Kidney (tissue), 14 donors: ENCODE data around the gene FLRT2. TPM values are rescaled to one million over a fixed set of nuclear protein-coding genes. Genes with fewer than 3 reads are reported as not detected.

Experiments
- DNase-seq, 5 donors: peaks; one replicate each; pipeline ENCODE4 v3.0.0-alpha.2; 2013 to 2020
- FAIRE-seq: peaks from 2 replicates; lab custom pipeline; 2012; peaks lifted over from hg19 to GRCh38; lab: Jason Lieb, UNC
- H3K27ac ChIP-seq, 2 donors: one replicate each; pipeline ENCODE4 v1.7.0; 2013; ENCODE audit warnings: low read depth in 2 of 2, low read length in 2 of 2, inconsistent platforms in 1 of 2
- H3K27me3 ChIP-seq: one replicate; pipeline ENCODE4 v1.7.1; 2013; ENCODE audit warnings: low read length, inconsistent platforms; ENCODE audit not compliant: control insufficient read depth, insufficient read depth
- H3K36me3 ChIP-seq, 3 donors: one replicate each; pipeline versions ENCODE4 v1.7.0 to v1.7.1; 2013; ENCODE audit warnings: low read length in 3 of 3, control low read depth in 1 of 3, inconsistent platforms in 1 of 3; ENCODE audit not compliant: insufficient read depth in 3 of 3, control insufficient read depth in 2 of 3
- H3K4me1 ChIP-seq, 3 donors: one replicate each; pipeline versions ENCODE4 v1.7.0 to v1.7.1; 2013; ENCODE audit warnings: low read length in 3 of 3, inconsistent platforms in 1 of 3, low read depth in 1 of 3; ENCODE audit not compliant: control insufficient read depth in 2 of 3, insufficient read depth in 2 of 3
- H3K4me3 ChIP-seq, 3 donors: one replicate each; pipeline versions ENCODE4 v1.7.0 to v1.8.1; 2013; ENCODE audit warnings: low read length in 3 of 3, control low read depth in 1 of 3, inconsistent platforms in 1 of 3
- H3K9ac ChIP-seq, 3 donors: one replicate each; pipeline versions ENCODE4 v1.7.0 to v1.7.1; 2013; ENCODE audit warnings: low read length in 3 of 3, control low read depth in 1 of 3, inconsistent platforms in 1 of 3
- H3K9me3 ChIP-seq, 3 donors: one replicate each; pipeline versions ENCODE4 v1.7.0 to v1.7.1; 2013; ENCODE audit warnings: low read length in 3 of 3, control low read depth in 1 of 3, inconsistent platforms in 1 of 3; ENCODE audit not compliant: control insufficient read depth in 2 of 3, insufficient read depth in 1 of 3
- intact Hi-C: fragments of 100-400 bp; cut with DNase I; formaldehyde crosslinking; loops from one replicate; pipeline ENCODE4 v1.11.1; 2022
- polyA plus RNA-seq: library from polyadenylated mRNA; stranded (reverse); fragments of 350-450 nt; fragmentation: Illumina TruSeq; extraction: RNeasy Lipid Tissue Mini Kit (QIAGEN cat#74804); gene quantifications from one replicate; pipeline ENCODE4 v1.2.3, GENCODE V29; 2014; ENCODE audit warnings: low read depth, low replicate concordance; ENCODE audit not compliant: insufficient read depth
- total RNA-seq: library from RNA; stranded (reverse); fragmentation: NEBNext Ultra II Directional; extraction: Animal tissue kit (Norgen Biotek cat#: 25700); gene quantifications from one replicate; pipeline ENCODE4 v1.2.1, GENCODE V29; 2021
- TF ChIP-seq, protein P1 (sequence below): IDR thresholded peaks from 3 replicates; pipeline ENCODE4 v1.5.1; 2012; ENCODE audit warnings: mild to moderate bottlenecking, moderate library complexity, borderline replicate concordance; ENCODE audit not compliant: insufficient read depth; ENCODE audit errors: extremely low read depth
- donor health status: control.
- donor health status: control.
- donor health status: control.
- donor health status: control.
- donor health status: control.
- donor health status: DM: yes; HTN: yes; CAD: no.
- donor health status: Normal renal cell carcinoma (clear cell type).

Gene FLRT2
- total and polyA plus RNA-seq, 2 donors from 2014 or later, result 1.2 to 16.6 TPM

GRCh38 chr14:85535321-85535720 lies 5.4 kb downstream of the FLRT2 start:
- peaks cover 2% of the 10 kb centered on the region for H3K27me3 ChIP-seq
- intact Hi-C loops, result no loop called here
- FAIRE-seq (no peak), DNase-seq (peak in 1 of 5 donors; percentile 32)
- no peaks in the 10 kb centered on the region for H3K9me3 ChIP-seq
- H3K4me1 ChIP-seq, result peaks cover 0 to 12% (median 2%) of the 10 kb centered on the region in 3 donors
- H3K9ac ChIP-seq, result peak overlapping the region in 1 of 3 donors; percentile 96
- H3K4me3 ChIP-seq, result peak overlapping the region; percentile 16 to 97 (median 43)
- no peaks in the 10 kb centered on the region for H3K36me3 ChIP-seq
- no peak overlapping the region for H3K27ac ChIP-seq
- TF ChIP-seq, protein P1, sequence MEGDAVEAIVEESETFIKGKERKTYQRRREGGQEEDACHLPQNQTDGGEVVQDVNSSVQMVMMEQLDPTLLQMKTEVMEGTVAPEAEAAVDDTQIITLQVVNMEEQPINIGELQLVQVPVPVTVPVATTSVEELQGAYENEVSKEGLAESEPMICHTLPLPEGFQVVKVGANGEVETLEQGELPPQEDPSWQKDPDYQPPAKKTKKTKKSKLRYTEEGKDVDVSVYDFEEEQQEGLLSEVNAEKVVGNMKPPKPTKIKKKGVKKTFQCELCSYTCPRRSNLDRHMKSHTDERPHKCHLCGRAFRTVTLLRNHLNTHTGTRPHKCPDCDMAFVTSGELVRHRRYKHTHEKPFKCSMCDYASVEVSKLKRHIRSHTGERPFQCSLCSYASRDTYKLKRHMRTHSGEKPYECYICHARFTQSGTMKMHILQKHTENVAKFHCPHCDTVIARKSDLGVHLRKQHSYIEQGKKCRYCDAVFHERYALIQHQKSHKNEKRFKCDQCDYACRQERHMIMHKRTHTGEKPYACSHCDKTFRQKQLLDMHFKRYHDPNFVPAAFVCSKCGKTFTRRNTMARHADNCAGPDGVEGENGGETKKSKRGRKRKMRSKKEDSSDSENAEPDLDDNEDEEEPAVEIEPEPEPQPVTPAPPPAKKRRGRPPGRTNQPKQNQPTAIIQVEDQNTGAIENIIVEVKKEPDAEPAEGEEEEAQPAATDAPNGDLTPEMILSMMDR, result no peak

DNA sequence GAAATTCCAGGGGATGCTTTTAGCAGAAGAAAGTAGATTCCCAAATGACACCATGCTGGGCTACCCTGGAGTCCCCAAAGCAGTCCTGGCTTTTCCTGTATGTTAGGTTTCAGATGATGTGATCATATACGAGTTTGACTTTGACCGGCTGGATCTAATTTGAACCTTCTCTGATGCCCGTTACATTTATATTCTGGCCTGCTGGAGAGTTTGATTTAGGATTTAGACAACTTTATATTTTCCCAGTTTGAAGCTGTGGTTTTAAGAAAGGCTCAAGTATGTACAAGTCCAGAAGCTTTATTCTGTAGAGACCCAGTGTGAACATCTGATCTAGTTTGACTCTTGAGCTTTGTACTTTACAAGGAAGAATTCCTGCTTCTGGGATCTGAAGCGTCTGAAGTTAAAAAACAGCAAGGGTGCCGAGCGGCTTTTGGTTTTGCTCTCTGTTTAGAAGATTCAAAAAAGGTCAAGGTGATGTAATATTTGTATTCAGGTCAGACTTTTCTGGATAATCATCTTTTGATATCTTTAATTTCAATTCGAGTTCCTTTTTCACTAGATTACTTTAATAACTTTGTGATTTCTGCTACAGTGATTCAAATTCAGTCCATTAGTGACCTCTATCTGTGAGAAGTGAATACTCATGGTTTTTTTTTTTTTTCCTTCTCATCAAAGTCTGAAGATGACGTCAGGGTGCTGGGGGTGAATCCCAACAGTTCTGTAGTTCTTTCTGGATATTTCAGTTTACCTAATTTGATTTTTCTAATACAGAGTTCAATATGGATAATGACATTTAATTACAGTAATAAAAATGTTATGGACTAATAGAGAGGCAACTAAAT lies 6.3 kb downstream of the FLRT2 start:
- H3K4me1 ChIP-seq, result peaks cover 0 to 7% (median 2%) of the 10 kb centered on the region in 3 donors
- H3K9me3 ChIP-seq, result no peaks in the 10 kb centered on the region
- peak; percentile 95 for FAIRE-seq
- H3K27me3 ChIP-seq, result no peaks in the 10 kb centered on the region
- H3K36me3 ChIP-seq, result no peaks in the 10 kb centered on the region
- intact Hi-C loops, result no loop called here
- peak in 2 of 5 donors; percentile 59 to 82 for DNase-seq
- peak overlapping the region in 2 of 3 donors; percentile 43 to 97 for H3K4me3 ChIP-seq
- no peak overlapping the region for H3K27ac ChIP-seq
- peak overlapping the region in 1 of 3 donors; percentile 96 for H3K9ac ChIP-seq
- TF ChIP-seq, protein P1, result peak; percentile 17

DNA sequence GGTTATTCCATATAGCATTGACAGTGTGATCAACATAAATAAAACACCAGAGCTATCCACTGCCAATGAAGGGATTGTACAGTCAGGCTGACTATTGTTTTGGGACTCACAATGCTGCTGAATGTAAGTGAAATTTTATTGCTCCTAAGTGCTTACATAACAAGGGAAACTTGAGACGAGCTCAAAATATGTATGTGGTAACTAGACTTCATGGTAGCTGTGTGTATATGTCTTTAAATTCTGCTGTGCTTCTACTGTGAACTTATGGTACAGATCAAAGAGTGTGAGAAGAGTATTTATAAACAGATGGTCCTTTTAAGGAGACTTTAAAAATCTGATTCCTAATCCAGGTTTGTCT lies 6.9 kb downstream of the FLRT2 start:
- H3K4me3 ChIP-seq, result peak overlapping the region in 2 of 3 donors; percentile 17 to 97
- FAIRE-seq, result no peak
- H3K27me3 ChIP-seq, result no peaks in the 10 kb centered on the region
- intact Hi-C loops, result no loop called here
- no peaks in the 10 kb centered on the region for H3K9me3 ChIP-seq
- DNase-seq, result peak in 2 of 5 donors; percentile 58 to 72
- H3K27ac ChIP-seq, result no peak overlapping the region
- TF ChIP-seq, protein P1, result no peak
- H3K36me3 ChIP-seq, result no peaks in the 10 kb centered on the region
- peaks cover 0 to 3% (median 2%) of the 10 kb centered on the region in 3 donors for H3K4me1 ChIP-seq
- H3K9ac ChIP-seq, result peak overlapping the region in 1 of 3 donors; percentile 96
